HG02610 (cell line): Measurements from ENCODE around the gene HOXD11.

ENCODE experiments used
- ATAC-seq: cut with Tn5 transposase; IDR thresholded peaks from one replicate; pipeline ENCODE4 v1.9.1; 2021; ENCODE audit warnings: mild to moderate bottlenecking, moderate library complexity; ENCODE audit not compliant: unreplicated experiment

Gene HOXD11

GRCh38 chr2:176147210-176147799 is 40.2 kb downstream of the HOXD11 start:
- no peak for ATAC-seq

GRCh38 chr2:176147800-176148496 is 40.9 kb downstream of the HOXD11 start:
- no peak for ATAC-seq

GRCh38 chr2:176148751-176149421 is 41.8 kb downstream of the HOXD11 start:
- ATAC-seq = no peak

- no peak for ATAC-seq
These were observed 42.4 kb downstream of the HOXD11 start for GRCh38 chr2:176149481-176149938.

GRCh38 chr2:176149939-176150583 is 43.0 kb downstream of the HOXD11 start:
- ATAC-seq = no peak

- no peak for ATAC-seq
These were observed 43.7 kb downstream of the HOXD11 start for GRCh38 chr2:176150584-176151441.

- ATAC-seq = no peak
These were observed 44.6 kb downstream of the HOXD11 start, which contains the start of gene HOXD4 for GRCh38 chr2:176151442-176152287. Gene HOXD4, plus strand, starts transcription at chr2:176151550. Its CDS starts 84 bp downstream, at chr2:176151634.

GRCh38 chr2:176152350-176153181 is 45.5 kb downstream of the HOXD11 start:
- no peak for ATAC-seq

- no peak for ATAC-seq
These were observed 47.6 kb downstream of the HOXD11 start for GRCh38 chr2:176154576-176155252.

- ATAC-seq = no peak
These were observed 48.4 kb downstream of the HOXD11 start for GRCh38 chr2:176155356-176156044.

GRCh38 chr2:176156301-176156806 is 49.3 kb downstream of the HOXD11 start:
- no peak for ATAC-seq

GRCh38 chr2:176156807-176157498 is 49.9 kb downstream of the HOXD11 start, which contains the start of gene HOXD3:
Gene HOXD3, plus strand, starts transcription at chr2:176157307. Its CDS starts 11,808 bp downstream, at chr2:176169115.
- ATAC-seq = no peak

GRCh38 chr2:176157499-176158185 is 50.6 kb downstream of the HOXD11 start:
- ATAC-seq = no peak

GRCh38 chr2:176158186-176158591 is 51.1 kb downstream of the HOXD11 start:
- no peak for ATAC-seq

GRCh38 chr2:176158855-176159662 is 52.0 kb downstream of the HOXD11 start:
- no peak for ATAC-seq
